HG02938 (cell line): ENCODE measurements around the gene PVRIG.
"Not testable (repeated sequence)": the region's sequence is repeated elsewhere in the genome, so short reads cannot be mapped to it uniquely, and the experiment has no call there.

Experiments used
- ATAC-seq: cut with Tn5 transposase; IDR thresholded peaks from one replicate; pipeline ENCODE4 v1.9.1; 2021; ENCODE audit warnings: mild to moderate bottlenecking, moderate library complexity; ENCODE audit not compliant: unreplicated experiment

Gene PVRIG

GRCh38 chr7:100219801-100220585 is at the start of gene PVRIG:
Gene PVRIG (plus strand): TSS chr7:100219949. CDS start chr7:100219971, 22 bp downstream.
- ATAC-seq, result not testable (repeated sequence)

- no peak for ATAC-seq
Measured at GRCh38 chr7:100170101-100170897, 49.5 kb upstream of the PVRIG start.

- no peak for ATAC-seq
Measured at GRCh38 chr7:100171087-100171681, 48.6 kb upstream of the PVRIG start.

GRCh38 chr7:100171840-100172239 is 47.9 kb upstream of the PVRIG start:
- no peak for ATAC-seq

GRCh38 chr7:100173806-100174495 is 45.8 kb upstream of the PVRIG start:
- ATAC-seq, result no peak

- ATAC-seq, result no peak
Measured at GRCh38 chr7:100174582-100174981, 45.2 kb upstream of the PVRIG start.

GRCh38 chr7:100175296-100175935 is 44.3 kb upstream of the PVRIG start:
- no peak for ATAC-seq

- no peak for ATAC-seq
Measured at GRCh38 chr7:100176096-100177044, 43.4 kb upstream of the PVRIG start.

GRCh38 chr7:100177045-100178001 is 42.4 kb upstream of the PVRIG start, which contains the start of the genes GPC2 and STAG3:
Gene GPC2 (minus strand): TSS chr7:100177381. CDS start chr7:100177199, 182 bp downstream.
Gene STAG3 (plus strand): TSS chr7:100177918. CDS start chr7:100180557, 2,639 bp downstream.
- ATAC-seq, result peak; percentile 67

GRCh38 chr7:100180084-100180483 is 39.7 kb upstream of the PVRIG start:
- not testable (repeated sequence) for ATAC-seq

GRCh38 chr7:100182616-100183015 is 37.1 kb upstream of the PVRIG start:
- ATAC-seq, result not testable (repeated sequence)

- ATAC-seq, result not testable (repeated sequence)
Measured at GRCh38 chr7:100183090-100183489, 36.7 kb upstream of the PVRIG start.

- ATAC-seq, result no peak
Measured at GRCh38 chr7:100185726-100186125, 34.0 kb upstream of the PVRIG start.

GRCh38 chr7:100189061-100189460 is 30.7 kb upstream of the PVRIG start:
- ATAC-seq, result no peak

- no peak for ATAC-seq
Measured at GRCh38 chr7:100190048-100190711, 29.6 kb upstream of the PVRIG start.

- no peak for ATAC-seq
Measured at GRCh38 chr7:100191775-100192174, 28.0 kb upstream of the PVRIG start.

GRCh38 chr7:100192281-100192862 is 27.4 kb upstream of the PVRIG start:
- ATAC-seq, result not testable (repeated sequence)
